ENCODE results near the gene VOPP1.
"Not testable (repeated sequence)": the region's sequence is repeated elsewhere in the genome, so short reads cannot be mapped to it uniquely, and the experiment has no call there.

Gene VOPP1

DNA sequence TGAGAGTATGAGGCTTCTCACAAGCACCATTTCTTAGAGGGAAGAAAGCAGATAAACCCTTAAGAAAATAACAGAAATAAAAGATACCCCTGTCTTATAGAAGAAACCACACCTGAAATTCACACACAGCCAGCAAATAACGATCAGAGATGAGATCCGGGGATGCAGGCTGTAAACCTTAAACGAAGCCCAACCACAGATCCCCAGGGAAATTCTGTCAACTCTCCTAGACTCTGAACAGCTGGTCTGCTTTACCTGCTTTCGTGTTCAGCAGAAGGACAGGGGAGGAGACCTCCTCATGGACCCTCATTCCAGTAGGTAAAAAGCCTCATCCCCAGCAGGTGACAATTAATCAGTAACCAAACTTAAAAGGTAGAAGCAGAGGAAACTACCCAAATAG lies 45.0 kb downstream of the VOPP1 start:
- FAIRE-seq = no peak

DNA sequence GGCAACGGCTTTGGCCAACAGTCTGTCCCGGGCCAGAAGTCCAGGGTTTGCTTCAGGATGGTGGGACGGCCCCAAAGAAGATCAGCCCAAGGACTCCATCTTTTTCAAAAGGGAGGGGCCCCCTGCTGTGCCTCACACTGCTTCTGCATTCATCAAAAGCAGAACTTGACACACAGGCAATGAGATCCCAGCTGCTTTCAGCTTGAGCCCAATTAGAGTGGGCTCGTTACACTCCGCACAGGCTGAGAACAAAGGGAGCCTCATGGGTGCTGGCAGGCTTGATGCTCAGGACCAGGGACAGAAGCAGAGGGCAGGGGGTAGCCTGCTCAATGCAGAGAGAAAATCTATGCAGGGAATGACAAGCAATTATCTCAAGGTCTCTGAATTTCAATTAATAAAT lies 45.5 kb downstream of the VOPP1 start:
- no peak for FAIRE-seq

DNA sequence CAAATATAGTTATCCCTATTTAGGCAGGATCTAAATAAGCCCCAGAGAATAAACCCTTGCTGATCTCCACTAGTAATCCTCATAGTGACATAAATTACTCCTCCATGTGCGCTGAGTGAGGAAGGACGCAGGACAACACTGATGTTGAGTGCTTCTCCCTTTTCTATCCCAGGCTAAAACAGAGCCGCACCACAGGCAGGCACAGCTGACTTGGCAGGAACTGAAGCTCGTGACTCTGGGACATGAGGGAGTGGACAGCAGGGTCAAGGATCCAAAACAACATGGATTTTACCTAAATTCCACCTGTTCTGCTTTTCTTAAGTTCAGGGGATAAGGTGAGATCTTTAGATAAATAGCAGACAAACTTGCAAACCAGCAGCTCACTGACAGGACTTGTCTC lies 46.0 kb downstream of the VOPP1 start:
- no peak for FAIRE-seq

DNA sequence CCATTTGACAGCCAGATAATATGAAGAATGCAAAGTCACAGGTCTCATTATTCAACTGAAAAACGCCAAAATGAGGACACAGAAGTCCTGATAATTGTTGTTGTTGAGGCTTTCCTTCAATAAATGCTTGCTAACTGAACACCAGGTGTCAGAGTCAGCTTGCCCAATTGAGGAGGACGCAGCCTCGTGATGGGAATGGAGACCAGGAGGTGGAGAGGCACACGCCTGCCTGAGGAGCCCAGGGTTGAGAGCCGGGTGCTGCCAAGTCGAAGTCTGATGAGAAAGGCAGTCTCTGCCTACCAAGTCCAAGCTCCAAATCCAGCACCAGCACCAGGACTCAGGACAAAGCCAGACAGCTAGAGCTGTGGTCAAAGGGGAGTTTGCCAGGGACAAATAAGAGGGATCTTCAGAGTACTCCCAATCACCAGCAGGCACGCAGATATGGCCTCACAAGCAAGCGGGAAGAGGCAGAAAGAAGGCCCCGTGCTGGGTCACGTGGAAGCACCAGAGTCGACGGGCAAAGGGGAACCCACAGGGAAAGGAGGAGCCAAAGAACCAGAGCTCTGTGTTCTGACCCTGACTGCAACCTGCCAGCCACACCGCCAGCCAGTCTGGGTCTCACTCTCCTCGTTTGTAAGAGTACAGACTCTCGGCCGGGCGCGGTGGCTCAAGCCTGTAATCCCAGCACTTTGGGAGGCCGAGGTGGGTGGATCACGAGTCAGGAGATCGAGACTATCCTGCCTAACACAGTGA lies 47.6 kb downstream of the VOPP1 start:
- no peak for FAIRE-seq

DNA sequence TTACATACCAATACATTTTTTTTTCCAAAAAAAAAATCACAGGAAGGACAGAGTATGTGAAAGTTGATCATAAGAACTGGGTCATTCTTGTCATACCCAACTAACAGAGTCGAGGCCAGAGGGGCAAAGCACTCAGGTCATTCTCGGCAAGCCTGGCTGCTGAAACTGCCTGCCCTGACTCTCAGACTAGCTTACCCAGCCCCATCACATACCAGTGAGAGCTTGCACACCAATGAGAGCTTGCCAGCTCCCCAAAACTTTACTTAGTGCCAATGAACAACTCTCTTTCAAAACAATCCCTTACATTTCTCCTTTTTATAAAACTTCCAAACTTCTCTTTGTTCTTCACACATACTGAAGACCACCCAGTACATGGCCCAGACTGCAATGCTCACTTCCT lies 48.9 kb downstream of the VOPP1 start:
- FAIRE-seq = no peak

DNA sequence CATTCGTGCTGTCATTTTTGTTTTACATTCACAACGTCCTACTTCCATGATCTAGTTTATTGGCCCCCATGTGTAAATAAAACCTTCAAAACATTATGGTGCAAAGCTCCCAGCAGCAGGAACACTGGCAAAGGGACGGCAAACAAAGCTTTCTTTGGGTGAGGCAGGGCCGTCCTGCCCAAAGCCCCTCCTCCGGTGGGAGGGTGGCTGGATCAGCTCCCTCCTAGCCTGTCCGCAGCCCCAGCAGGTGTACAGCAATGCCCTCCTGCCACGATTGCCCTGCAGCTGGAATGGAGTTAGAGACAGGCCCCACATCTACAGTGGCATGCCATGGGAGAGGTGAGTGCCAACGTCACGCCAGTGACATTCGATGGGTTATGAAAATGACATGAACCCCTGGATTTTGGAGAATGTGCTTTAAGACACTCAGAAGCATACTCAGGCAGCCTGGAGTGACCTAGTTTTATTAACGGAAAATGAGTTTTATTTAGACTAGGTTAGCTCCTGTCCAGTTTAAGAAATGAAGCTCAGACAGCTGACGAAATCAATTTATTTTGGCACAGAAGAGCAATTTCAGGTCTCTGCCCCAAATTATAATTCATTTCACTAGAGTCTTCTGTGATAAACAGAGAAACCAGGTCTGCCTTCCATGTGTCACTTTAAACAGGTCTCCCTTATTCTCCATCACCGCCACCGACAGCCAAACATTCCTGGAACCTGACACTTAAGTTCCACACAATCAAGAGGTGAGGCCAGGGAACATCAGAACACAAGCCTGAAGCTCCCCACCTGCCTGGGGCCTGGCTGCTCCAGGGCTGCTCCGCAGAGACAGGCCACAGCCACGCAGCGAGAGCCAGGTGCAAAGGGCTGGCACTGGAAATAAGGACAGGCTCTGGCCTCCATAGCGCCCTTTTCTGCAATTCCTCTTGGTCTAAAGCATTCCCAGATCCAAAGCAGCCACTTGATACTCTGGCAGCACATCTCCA lies 50.1 kb downstream of the VOPP1 start:
- FAIRE-seq = no peak

DNA sequence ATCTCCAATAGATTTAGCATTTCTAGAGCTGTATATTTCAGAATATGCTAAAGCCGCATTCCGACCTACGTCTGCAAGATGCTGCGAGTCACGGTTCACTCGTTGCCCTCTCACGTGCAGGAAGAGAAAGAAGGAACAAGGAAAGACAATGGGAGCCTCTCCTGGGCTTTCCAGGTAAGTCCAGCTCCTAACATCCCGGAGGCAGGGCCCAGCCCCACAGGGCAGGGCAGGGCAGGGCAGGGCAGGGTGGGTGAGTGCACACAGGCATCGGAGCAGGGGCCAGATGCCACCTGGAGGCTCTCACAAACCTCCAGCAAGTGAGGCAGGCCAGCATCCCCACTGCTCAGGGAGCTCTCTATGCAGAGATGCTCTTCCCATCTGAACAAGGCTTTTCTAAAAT lies 50.8 kb downstream of the VOPP1 start:
- no peak for FAIRE-seq

DNA sequence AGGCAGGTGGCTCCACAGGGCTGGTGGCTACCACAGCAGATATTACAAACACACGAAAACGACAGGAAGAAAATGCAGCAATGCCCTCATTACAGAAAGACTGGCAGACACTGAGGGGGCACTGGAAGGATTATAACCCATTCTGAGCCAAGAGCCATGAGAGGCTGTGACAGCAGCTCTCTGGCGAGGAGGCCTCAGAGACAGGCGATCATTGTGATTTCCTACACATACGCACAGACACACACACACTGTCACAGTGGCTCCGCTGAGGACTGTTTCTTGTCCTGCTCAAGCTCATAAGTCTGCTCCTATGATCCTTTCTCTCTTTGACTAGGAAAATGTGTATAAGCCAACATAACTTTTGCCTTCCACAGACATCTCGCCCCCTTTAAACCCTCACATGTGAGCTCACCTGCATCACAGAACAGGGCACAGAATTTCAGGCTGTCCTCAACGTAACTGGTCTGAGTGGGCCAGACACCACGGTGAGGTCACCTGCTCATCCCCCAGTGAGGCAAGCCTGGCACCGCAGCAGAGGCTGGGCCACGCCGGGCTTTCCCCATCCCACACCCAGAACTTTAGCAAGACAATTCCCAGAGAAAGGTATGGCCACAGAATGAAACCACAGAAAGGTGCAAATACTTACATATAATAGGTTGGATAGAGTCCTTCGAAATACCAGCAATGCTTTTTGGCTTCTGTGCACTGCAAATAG lies 51.7 kb downstream of the VOPP1 start:
- FAIRE-seq = no peak

DNA sequence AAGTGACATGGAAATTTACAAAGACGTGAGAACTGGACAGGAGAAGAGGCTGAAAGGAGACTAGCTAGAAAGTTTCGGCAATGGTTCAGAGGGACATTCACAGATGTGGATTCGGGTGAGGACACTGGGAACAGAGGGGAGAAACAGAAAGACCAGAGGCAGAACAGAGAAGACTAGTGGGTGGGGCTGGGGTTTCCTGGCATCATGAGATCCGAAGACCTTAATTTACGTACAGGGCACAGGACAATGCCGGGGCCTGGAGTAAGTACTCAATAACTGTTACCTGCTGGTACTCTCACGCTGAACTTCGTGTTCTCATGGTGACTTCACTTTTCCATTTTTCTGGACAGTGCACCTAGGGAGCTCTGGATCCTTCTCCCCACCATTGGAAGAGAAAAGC lies 53.5 kb downstream of the VOPP1 start:
- FAIRE-seq = no peak

DNA sequence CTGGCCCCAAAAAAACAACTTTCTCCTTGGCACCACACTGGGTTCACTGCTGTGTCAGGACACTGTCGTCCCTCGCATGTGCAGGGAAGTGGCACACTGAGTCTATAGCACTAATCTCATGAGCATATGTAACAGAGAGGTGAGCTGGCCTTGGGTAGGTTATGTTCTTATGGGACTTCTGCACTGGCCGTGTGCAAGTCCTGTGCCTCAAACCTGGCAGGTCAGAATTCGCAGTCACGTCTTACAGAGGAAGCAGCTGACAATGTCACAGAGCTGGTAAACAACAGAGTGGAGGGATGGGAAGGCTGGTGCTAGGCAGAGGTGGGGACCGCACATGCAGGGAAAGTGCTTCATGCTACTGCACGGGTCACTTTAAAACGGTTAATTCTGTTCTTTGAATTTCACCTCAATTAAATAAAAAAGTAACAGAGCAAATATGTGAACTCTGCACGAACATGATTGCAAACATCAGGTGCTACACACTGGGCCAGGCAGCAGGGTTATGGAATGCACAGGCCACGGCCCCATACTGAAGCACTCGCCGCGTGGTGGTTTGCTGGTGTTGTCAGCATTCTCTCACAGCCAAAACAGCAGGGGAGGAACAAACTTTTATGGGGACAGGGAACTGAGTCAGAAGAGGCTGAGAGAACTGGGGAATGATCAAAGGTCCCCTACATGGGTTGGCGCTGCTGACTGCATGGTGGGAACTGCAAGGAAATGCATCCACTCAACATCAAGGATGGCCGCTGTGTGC lies 54.2 kb downstream of the VOPP1 start:
- FAIRE-seq = no peak

DNA sequence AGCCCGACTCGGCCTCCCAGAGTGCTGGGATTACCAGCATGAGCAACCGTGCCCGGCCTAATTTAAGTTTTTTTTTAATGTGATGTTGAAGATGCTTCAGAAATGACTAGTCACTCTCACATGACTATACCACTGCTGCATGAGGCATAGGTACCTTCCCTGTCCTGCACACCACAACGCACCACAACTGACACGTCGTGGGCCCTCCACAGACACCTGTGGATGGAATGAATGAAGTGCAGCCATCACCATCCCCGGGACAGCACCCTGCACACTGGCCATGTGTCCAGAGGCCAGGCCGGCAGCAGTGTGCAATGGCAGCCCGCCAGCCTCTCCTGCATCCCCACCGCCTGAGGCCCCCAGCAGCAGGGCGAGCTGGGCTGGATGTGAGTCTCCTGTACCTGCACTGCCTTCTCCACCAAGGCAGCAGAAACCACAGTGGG lies 55.1 kb downstream of the VOPP1 start:
- no peak for FAIRE-seq

DNA sequence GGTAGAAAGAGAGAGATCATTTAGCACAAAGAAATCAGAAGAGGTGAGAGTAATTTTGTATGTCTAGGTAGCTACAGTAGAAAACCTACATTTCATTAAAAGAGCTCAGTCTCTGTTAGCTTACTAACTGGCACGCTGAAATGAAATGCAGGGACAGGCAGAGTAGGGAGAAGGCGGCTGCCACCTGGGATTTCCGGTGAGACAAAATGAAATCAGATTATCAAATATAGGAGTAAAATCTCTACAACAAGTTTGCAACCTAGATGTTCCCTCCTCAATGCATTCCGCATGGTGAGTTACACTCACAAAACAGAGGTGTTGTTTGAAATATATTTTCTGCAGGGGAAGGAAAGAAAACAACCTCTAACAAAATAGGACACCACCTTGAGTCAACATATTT lies 55.9 kb downstream of the VOPP1 start:
- FAIRE-seq = no peak

DNA sequence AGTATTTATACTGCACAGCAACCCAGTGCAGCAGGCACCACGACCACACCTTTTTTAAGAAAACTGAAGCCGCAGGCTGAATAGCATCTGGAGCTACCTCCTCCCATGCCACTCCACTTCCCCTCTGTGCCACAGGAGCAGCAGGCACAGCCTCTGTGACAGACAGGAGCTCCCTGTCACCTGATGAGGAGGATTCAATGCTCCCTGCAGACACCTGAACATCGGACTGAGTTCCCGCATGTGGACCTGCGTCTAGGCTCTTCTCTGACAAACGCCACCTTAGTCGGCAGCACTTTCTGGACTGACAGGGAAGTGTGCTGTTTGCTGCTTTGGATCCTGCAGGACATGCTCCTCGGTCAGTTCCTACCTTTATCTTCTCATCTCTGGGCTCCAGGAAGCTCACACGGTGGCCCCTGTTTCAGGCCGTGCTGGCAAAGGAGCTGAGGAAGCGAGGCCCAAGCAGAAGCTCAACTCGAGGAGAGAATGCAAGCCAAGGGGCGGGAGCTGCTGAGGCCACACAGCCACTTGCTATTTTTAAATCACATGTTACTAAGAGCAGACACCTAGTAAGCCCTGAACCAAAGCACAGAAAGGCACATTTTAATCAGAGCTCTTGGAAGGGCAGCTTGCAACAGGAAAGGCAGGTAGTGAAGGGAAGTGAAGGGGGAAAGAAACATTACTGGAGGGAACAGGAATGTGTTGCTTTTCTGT lies 56.6 kb downstream of the VOPP1 start:
- no peak for FAIRE-seq

DNA sequence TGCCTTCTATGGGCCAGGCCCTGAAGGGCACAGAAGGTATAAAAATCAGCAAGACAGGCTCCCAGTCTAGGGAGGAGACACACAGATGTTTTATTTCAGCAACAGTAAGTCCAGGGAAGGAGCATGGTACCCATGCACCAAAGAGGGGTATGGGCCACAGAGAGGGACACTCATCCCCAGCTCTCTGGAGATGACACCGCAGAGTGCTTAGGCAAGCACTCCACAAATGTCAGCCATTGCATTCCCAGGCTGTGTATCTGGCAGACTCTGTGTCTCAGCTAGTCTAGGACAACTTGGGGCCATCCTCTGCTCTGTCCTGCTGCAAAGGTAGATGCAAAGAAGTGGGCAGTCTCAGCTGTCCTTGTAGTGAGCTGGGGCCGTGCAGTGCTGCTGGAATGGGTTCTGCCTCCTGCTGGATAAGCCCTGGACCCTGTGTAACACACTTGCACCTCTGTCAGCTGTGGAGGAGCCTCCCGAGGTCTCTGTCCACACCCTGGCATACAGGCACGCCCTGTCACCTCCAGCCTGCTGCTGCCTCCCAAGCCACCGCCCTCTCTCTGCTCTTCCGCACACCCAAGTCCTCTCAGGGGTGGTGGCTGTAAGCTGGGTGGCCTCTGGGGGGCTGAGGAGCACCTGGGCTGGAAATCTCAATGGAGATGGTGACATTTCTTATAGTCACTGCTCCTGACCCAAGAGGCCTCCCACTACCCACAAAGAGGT lies 57.6 kb downstream of the VOPP1 start:
- no peak for FAIRE-seq

DNA sequence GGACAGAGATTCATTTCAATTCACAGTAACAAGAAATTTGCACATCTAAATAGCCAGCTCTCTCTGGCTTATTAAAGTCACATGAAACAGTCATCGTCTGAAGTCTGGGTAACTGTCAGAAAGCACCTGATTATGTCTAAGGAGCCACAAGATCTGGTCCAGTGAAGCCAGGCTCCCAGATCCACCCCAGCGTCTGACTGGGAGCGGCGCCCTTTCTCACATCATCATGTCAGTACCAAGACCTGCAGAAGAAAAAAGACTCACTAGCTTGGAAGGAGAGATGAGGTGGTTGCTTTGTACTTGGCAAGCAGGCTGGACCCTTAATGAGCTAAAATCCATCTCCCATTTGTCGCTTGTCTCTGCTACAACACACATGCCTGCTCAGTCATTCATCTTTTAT lies 58.4 kb downstream of the VOPP1 start:
- FAIRE-seq = no peak

DNA sequence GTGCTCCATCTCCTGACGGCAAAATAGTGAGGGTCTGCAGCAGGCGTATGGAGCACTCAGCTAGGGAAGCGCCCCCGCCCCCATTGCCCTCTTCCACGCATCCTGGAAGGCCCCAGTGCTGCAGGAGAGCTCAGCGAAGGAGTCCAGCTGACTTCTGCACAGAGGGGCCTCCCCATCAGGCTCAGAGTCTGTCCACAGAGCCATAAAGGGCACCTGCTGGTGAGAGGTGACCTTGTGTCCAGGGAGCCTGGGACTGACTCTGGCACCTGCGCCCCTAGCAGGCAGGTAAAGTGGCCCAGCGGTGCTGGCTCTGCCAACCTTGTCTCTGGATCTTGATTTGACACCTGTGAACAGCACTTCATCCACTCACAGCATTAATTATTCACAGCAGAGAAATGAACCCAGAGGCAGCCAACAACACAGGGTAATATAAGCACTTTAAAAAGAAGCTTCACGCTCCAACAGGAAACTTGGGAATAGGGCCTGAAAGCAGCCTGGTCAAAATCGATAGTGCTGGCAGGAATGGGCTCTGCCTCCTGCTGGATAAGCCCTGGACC lies 59.6 kb downstream of the VOPP1 start:
- FAIRE-seq = no peak

DNA sequence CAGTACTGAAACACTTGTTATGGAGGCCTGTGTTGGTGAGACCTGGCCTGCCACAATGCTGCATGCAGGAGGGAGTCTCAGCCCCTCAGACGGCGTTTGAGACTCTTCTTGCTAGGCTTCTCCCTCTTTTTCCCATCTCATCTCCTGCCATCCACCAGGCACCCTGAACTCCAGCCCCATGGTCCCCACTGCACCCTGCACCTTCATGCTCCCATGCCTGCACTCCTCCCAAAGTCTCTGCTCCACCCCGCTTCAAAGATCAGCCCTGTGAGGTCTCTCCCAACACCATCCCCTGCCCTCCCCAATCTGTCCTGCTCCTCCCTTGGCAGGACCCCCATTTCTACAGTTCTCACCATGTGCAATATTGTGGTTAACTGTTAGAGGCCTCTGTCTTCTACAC lies 61.7 kb downstream of the VOPP1 start:
- no peak for FAIRE-seq

DNA sequence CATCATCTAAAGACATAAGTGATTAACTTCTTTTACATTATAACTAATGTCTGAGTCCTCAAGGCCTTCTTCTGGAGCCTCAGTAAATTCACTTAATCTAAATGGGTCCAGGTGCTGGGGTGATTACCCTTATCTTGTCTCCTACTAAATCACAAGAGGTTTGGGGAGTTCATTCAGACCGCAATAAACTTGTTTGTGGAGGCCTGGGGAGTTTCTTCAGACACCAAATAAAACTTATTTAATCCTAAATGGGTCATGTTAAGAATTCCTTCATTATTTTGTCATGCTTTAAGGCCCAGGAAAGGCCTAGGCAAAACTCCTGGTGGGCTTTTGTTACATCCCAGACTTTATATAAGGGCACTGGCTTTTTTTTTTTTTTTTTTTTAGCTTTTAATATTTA lies 62.1 kb downstream of the VOPP1 start:
- FAIRE-seq = not testable (repeated sequence)

DNA sequence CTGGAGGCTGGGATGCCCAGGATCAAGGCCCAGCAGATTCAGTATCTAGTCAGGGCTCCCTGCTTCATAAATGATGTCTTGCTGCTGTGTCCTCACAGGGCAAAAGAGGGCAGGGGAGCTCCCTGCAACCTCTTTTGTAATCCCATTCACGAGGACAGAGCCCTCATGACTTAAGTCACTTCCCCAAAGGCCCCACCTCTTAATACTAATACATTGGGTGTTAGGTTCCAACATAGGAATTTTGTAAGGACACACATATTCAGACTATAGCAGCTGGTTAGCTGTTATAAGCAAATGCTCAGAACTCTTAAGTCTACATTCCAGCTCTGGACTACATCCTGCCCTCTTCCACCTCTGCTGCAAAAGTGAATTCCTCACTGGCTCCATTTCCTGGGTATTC lies 63.0 kb downstream of the VOPP1 start:
- no peak for FAIRE-seq

DNA sequence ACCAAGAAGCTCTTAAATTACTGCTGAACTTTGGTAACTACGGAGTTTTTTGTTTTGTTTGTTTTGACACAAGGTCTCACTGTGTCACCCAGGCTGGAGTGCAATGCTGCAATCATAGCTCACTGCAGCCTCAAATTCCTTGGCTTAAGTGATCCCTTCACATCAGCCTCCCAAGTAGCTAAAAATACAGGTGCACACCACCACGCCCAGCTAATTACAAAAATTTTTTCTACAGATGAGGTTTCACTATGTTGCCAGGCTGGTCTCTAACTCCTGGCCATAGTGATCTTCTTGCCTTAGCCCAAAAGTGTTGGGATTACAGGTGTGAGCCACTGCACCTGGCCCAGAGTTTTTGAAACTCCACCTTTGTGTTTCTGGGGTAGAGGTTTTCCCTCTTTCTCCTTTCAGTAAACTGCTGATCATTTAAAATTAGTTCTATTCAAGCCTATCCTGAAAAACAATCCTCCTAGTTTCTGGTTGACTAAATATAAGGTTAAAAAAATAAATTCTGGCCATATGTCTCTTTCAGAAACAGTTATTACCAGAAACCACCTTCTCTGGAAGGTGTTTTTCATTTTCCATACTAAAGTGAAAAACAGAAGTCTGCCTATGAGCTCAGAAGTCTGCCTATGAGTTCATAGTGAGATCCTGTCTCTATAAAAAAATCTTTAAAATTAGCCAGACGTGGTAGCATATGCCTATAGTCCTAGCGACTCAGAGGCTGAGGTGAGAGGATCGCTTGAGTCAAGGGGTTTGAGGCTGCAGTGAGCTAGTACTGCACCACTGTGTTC lies 63.9 kb downstream of the VOPP1 start:
- FAIRE-seq = no peak
